ENCODE results near the gene GNL3L.

DNA sequence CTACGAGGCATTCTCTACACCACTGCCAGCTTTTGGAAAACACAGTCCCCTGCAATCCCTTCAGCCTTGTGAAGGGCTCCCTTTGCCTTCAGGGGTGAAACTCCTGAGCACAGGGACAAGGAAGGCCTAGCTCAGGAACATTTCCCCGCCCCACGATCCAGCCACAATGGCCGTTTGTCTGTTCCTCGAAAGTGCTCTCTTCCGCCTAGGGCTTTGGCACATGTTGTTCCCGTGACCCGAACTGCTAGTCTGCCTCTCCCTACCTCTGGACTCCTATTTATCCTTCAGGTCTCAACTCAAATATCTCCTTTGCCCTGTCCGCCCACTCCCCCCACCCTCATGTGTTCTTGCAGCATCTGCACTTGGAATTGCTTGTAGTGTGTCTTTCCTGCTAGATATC, 46.1 kb upstream of the GNL3L start:
- TF ChIP-seq, protein P1, sequence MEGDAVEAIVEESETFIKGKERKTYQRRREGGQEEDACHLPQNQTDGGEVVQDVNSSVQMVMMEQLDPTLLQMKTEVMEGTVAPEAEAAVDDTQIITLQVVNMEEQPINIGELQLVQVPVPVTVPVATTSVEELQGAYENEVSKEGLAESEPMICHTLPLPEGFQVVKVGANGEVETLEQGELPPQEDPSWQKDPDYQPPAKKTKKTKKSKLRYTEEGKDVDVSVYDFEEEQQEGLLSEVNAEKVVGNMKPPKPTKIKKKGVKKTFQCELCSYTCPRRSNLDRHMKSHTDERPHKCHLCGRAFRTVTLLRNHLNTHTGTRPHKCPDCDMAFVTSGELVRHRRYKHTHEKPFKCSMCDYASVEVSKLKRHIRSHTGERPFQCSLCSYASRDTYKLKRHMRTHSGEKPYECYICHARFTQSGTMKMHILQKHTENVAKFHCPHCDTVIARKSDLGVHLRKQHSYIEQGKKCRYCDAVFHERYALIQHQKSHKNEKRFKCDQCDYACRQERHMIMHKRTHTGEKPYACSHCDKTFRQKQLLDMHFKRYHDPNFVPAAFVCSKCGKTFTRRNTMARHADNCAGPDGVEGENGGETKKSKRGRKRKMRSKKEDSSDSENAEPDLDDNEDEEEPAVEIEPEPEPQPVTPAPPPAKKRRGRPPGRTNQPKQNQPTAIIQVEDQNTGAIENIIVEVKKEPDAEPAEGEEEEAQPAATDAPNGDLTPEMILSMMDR (IDR thresholded peaks at IDR 0.05) = no peak
- TF ChIP-seq POLR2A (IDR thresholded peaks at IDR 0.05) = no peak

All from stomach (tissue), 4 donors.